ENCODE data around the gene ADRA2C. TPM values are rescaled to one million over a fixed set of nuclear protein-coding genes. Genes with fewer than 3 reads are reported as not detected.

Gene ADRA2C
- total and polyA plus RNA-seq, 2 of the 13 experiments (the other 11 are each of a cell fraction or from before 2014, with no cell fraction given), result 15.4 to 69.7 TPM

DNA sequence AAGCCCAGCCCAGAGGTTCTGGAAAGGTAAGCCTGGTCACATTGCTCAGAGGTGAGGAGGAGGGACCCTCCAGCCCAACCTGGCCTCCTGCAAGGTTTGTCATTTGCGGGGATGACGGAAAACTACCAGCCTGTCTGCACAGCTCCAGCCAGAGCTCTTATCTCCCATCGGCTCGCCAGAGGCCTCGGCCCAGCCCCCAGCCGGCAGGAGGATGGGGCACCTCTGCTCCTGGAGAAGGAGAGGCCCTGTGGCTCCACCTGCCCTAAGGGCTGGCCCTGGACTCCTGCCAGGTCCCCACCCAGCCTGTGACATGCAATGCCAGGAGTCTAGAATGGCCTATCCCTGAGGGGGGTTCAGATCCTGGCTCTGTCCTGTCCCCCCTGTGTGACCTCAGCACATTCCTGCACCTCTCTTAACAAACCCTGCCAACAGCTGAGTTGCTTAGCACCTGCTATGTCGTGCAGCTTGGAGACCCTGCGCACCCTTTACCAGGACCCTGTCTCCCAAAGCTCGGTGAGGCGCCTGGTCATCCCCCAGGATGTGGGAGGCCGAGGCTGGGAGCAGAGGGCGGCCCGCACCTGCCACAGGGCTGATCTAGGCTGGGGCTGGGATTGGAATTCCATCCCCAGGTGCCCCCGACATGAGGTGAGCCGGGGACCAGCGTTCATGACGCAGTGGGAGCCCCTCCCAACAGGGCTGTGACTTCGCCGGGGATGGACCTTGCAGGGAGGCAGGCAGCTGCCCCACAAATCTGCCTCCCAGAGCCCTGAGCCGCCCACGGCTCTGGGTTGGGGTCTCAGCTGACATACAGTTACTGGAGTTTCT lies 14.4 kb downstream of the ADRA2C start (continued):
- peak; percentile 40 for TF ChIP-seq SKI (IDR thresholded peaks at IDR 0.05; ENCODE audit: partially characterized antibody)
- TF ChIP-seq KLF6 (CRISPR knock-in tag; IDR thresholded peaks at IDR 0.05), result 0 out of 2 replicates have a peak, but pooled peaks have one; percentile 16
- TF ChIP-seq, protein P1, sequence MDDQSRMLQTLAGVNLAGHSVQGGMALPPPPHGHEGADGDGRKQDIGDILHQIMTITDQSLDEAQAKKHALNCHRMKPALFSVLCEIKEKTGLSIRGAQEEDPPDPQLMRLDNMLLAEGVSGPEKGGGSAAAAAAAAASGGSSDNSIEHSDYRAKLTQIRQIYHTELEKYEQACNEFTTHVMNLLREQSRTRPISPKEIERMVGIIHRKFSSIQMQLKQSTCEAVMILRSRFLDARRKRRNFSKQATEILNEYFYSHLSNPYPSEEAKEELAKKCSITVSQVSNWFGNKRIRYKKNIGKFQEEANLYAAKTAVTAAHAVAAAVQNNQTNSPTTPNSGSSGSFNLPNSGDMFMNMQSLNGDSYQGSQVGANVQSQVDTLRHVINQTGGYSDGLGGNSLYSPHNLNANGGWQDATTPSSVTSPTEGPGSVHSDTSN (CRISPR knock-in tag; IDR thresholded peaks at IDR 0.05; ENCODE audit: borderline replicate concordance), result no peak
- peak; percentile 71 for TF ChIP-seq RXRA (CRISPR knock-in tag; IDR thresholded peaks at IDR 0.05)
- TF ChIP-seq ZNF772 (CRISPR knock-in tag; IDR thresholded peaks at IDR 0.05), result peak; percentile 69; the same call in 1 of the 2 replicates
- TF ChIP-seq BRD4 (CRISPR knock-in tag; IDR thresholded peaks at IDR 0.05), result peak; percentile 8; the same call in 1 of the 2 replicates
- TF ChIP-seq ZSCAN29 (CRISPR knock-in tag; conservative IDR thresholded peaks at IDR 0.05), result peak; percentile 71; the same call in 1 of the 2 replicates
- no peak for TF ChIP-seq ZNF883 (CRISPR knock-in tag; IDR thresholded peaks at IDR 0.05; ENCODE audit: not compliant biosample characterization)
- TF ChIP-seq, protein P2, sequence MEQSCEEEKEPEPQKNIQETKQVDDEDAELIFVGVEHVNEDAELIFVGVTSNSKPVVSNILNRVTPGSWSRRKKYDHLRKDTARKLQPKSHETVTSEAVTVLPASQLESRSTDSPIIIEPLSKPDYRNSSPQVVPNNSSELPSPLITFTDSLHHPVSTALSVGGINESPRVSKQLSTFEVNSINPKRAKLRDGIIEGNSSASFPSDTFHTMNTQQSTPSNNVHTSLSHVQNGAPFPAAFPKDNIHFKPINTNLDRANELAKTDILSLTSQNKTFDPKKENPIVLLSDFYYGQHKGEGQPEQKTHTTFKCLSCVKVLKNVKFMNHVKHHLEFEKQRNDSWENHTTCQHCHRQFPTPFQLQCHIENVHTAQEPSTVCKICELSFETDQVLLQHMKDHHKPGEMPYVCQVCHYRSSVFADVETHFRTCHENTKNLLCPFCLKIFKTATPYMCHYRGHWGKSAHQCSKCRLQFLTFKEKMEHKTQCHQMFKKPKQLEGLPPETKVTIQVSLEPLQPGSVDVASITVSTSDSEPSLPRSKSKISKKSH (CRISPR knock-in tag; IDR thresholded peaks at IDR 0.05; ENCODE audit: borderline replicate concordance), result peak; percentile 50; the same call in 1 of the 2 replicates
- no peak for TF ChIP-seq HOXA5 (CRISPR knock-in tag; IDR thresholded peaks at IDR 0.05)
- TF ChIP-seq, protein P3, sequence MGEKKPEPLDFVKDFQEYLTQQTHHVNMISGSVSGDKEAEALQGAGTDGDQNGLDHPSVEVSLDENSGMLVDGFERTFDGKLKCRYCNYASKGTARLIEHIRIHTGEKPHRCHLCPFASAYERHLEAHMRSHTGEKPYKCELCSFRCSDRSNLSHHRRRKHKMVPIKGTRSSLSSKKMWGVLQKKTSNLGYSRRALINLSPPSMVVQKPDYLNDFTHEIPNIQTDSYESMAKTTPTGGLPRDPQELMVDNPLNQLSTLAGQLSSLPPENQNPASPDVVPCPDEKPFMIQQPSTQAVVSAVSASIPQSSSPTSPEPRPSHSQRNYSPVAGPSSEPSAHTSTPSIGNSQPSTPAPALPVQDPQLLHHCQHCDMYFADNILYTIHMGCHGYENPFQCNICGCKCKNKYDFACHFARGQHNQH (CRISPR knock-in tag; IDR thresholded peaks at IDR 0.05), result no peak
- TF ChIP-seq ZBTB8A (CRISPR knock-in tag; IDR thresholded peaks at IDR 0.05; ENCODE audit: borderline replicate concordance, low read depth), result peak; percentile 48; the same call in 1 of the 2 replicates
- TF ChIP-seq POLR2A (IDR thresholded peaks at IDR 0.05; ENCODE audit: insufficient read depth in 1 of 2, low read depth in 2 of 2, low read length in 2 of 2), result peak in 1 of 2 experiments; percentile 22; a peak in 1 of 4 replicates
- TF ChIP-seq, protein P4, sequence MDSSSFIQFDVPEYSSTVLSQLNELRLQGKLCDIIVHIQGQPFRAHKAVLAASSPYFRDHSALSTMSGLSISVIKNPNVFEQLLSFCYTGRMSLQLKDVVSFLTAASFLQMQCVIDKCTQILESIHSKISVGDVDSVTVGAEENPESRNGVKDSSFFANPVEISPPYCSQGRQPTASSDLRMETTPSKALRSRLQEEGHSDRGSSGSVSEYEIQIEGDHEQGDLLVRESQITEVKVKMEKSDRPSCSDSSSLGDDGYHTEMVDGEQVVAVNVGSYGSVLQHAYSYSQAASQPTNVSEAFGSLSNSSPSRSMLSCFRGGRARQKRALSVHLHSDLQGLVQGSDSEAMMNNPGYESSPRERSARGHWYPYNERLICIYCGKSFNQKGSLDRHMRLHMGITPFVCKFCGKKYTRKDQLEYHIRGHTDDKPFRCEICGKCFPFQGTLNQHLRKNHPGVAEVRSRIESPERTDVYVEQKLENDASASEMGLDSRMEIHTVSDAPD (CRISPR knock-in tag; IDR thresholded peaks at IDR 0.05), result peak; percentile 87; the same call in 1 of the 2 replicates
- TF ChIP-seq YY1 (IDR thresholded peaks at IDR 0.05; ENCODE audit: insufficient read depth, insufficient replicate concordance, low read depth, low read length), result no peak
- peak; percentile 81 for TF ChIP-seq AGO2 (optimal IDR thresholded peaks at IDR 0.05; ENCODE audit: low read depth, low read length)
- peak; percentile 26; the same call in 1 of the 2 replicates for TF ChIP-seq ZNF383 (CRISPR knock-in tag; IDR thresholded peaks at IDR 0.05; ENCODE audit: borderline replicate concordance)
- TF ChIP-seq TBX2 (CRISPR knock-in tag; IDR thresholded peaks at IDR 0.05; ENCODE audit: borderline replicate concordance), result peak; percentile 43; the same call in 1 of the 2 replicates
- TF ChIP-seq ZNF235 (CRISPR knock-in tag; IDR thresholded peaks at IDR 0.05; ENCODE audit: borderline replicate concordance), result no peak
- peak; percentile 26; the same call in 1 of the 2 replicates for TF ChIP-seq HNF4A (CRISPR knock-in tag; IDR thresholded peaks at IDR 0.05)
- TF ChIP-seq RAD21 (CRISPR knock-in tag; IDR thresholded peaks at IDR 0.05), result peak; percentile 27; the same call in 1 of the 2 replicates
- TF ChIP-seq, protein P5, sequence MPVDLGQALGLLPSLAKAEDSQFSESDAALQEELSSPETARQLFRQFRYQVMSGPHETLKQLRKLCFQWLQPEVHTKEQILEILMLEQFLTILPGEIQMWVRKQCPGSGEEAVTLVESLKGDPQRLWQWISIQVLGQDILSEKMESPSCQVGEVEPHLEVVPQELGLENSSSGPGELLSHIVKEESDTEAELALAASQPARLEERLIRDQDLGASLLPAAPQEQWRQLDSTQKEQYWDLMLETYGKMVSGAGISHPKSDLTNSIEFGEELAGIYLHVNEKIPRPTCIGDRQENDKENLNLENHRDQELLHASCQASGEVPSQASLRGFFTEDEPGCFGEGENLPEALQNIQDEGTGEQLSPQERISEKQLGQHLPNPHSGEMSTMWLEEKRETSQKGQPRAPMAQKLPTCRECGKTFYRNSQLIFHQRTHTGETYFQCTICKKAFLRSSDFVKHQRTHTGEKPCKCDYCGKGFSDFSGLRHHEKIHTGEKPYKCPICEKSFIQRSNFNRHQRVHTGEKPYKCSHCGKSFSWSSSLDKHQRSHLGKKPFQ (CRISPR knock-in tag; IDR thresholded peaks at IDR 0.05; ENCODE audit: insufficient replicate concordance), result no peak

Data from HepG2 (cell line).